Breast epithelium (tissue), 4 donors: Measurements from ENCODE around the gene SDK1. TPM values are rescaled to one million over a fixed set of nuclear protein-coding genes. Genes with fewer than 3 reads are reported as not detected.

ENCODE experiments used
- DNase-seq, 2 donors: peaks; one replicate each; pipeline ENCODE4 v3.0.0-alpha.2; 2019; ENCODE audit warnings: low spot score in 2 of 2
- H3K27ac ChIP-seq, 2 donors: fragments of 200-600 bp; sonication (generic) in 1 of 2; one replicate each; pipeline ENCODE4 v1.5.1; 2016 to 2019; ENCODE audit warnings: mild to moderate bottlenecking in 1 of 2
- H3K27me3 ChIP-seq, 2 donors: fragments of 200-600 bp; sonication (generic) in 1 of 2; one replicate each; pipeline versions ENCODE4 v1.5.1 to v1.6.0; 2017 to 2019; ENCODE audit warnings: control low read depth in 1 of 2, mild to moderate bottlenecking in 1 of 2
- H3K36me3 ChIP-seq: fragments of 200-600 bp; one replicate; pipeline ENCODE4 v1.5.1; 2019
- H3K4me1 ChIP-seq, 2 donors: fragments of 200-600 bp; sonication (generic); one replicate each; pipeline ENCODE4 v1.5.1; 2016 to 2019; ENCODE audit warnings: control low read depth in 1 of 2
- H3K4me3 ChIP-seq, 3 donors: fragments of 200-600 bp; sonication (generic); 1 replicate in 2 of 3; 2 replicates in 1 of 3; pipeline ENCODE4 v1.5.1; 2016 to 2019; ENCODE audit warnings: mild to moderate bottlenecking in 3 of 3, moderate library complexity in 2 of 3
- H3K9me3 ChIP-seq, 2 donors: fragments of 200-600 bp; sonication (generic) in 1 of 2; one replicate each; pipeline ENCODE4 v1.5.1; 2016 to 2019; ENCODE audit warnings: control low read depth in 1 of 2
- CTCF ChIP-seq, 3 donors: fragments of 450-650 bp; IDR thresholded peaks; one replicate each; pipeline ENCODE4 v1.5.1; 2016 to 2017; ENCODE audit warnings: antibody characterized with exemption in 3 of 3, mild to moderate bottlenecking in 3 of 3, moderate library complexity in 3 of 3
- POLR2A ChIP-seq: fragments of 450-650 bp; IDR thresholded peaks from one replicate; pipeline ENCODE4 v1.6.1; 2016; ENCODE audit warnings: antibody characterized with exemption, mild to moderate bottlenecking, moderate library complexity
- POLR2AphosphoS5 ChIP-seq, 3 donors: sonication (generic); formaldehyde crosslinking; IDR thresholded peaks; one replicate each; pipeline ENCODE4 v1.6.1; 2017; ENCODE audit warnings: antibody characterized with exemption in 3 of 3
- intact Hi-C: fragments of 100-400 bp; cut with DNase I; formaldehyde crosslinking; loops from one replicate; pipeline ENCODE4 v1.15.1; 2023; ENCODE audit warnings: low total_unique reads
- total RNA-seq, 3 donors: library from RNA; depleted of rRNA; stranded (reverse); fragments of >200 nt; gene quantifications; one replicate each; pipeline ENCODE4 v1.1.0, GENCODE V29; 2016

Gene SDK1
- total RNA-seq, 3 donors from 2014 or later, result 3.7 to 18.2 (median 6.6) TPM

DNA sequence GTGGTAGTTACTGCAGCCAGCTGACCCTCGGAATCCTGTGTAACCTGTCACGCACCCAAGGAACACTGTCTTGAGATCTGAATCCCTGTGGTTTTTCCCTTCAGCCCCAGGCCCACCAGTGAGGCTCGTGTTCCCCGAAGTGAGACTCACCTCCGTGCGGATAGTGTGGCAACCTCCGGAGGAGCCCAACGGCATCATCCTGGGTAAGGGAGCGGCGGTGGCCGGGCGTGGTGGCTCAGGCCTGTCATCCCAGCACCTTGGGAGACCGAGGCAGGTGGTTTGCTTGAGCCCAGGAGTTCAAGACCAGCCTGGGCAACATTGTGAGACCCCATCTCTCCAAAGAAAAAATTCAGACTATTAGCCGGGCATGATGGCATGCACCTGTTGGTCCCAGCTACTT, 831.2 kb downstream of the SDK1 start:
- H3K4me3 ChIP-seq, result no peak overlapping the region
- TF ChIP-seq POLR2A, result no peak
- no peak for TF ChIP-seq CTCF (IDR thresholded peaks at IDR 0.05)
- no peak for TF ChIP-seq POLR2AphosphoS5 (IDR thresholded peaks at IDR 0.05)
- no peaks in the 10 kb centered on the region for H3K4me1 ChIP-seq
- DNase-seq, result no peak
- H3K9me3 ChIP-seq, result no peaks in the 10 kb centered on the region
- no peaks in the 10 kb centered on the region for H3K36me3 ChIP-seq
- H3K27ac ChIP-seq, result no peak overlapping the region
- H3K27me3 ChIP-seq, result no peaks in the 10 kb centered on the region
- intact Hi-C loops, result no loop called here

- H3K27me3 ChIP-seq, result no peaks in the 10 kb centered on the region
- no peak overlapping the region for H3K4me3 ChIP-seq
- no peaks in the 10 kb centered on the region for H3K4me1 ChIP-seq
- no peak for DNase-seq
- no peak for TF ChIP-seq CTCF (IDR thresholded peaks at IDR 0.05)
- TF ChIP-seq POLR2A, result no peak
- no peak for TF ChIP-seq POLR2AphosphoS5 (IDR thresholded peaks at IDR 0.05)
- intact Hi-C loops, result no loop called here
- no peak overlapping the region for H3K27ac ChIP-seq
- no peaks in the 10 kb centered on the region for H3K36me3 ChIP-seq
- H3K9me3 ChIP-seq, result no peaks in the 10 kb centered on the region
Measured at GRCh38 chr7:4133491-4134044, 832.5 kb downstream of the SDK1 start.

DNA sequence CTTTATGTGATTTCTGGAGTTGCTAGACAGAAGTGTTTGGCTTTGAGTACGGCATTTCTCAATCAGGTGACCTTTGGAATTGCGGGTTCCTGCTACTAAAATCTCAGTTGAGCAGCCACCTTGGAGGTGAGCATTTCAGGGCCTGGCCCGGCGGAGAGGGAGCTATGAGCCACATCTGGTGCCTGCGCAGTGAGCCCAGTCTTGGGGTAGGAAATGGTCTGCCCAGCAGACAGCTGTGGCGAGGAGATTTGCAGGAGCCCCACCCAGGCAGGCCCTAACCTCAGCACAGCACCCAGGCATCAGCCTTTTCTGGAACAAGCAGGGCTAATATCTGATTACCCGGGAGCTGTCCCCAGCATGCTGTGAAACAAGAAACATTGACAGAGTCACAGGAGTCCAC, 833.2 kb downstream of the SDK1 start:
- no peaks in the 10 kb centered on the region for H3K4me1 ChIP-seq
- H3K27ac ChIP-seq, result no peak overlapping the region
- no peaks in the 10 kb centered on the region for H3K27me3 ChIP-seq
- intact Hi-C loops, result no loop called here
- H3K4me3 ChIP-seq, result no peak overlapping the region
- no peak for DNase-seq
- no peaks in the 10 kb centered on the region for H3K9me3 ChIP-seq
- TF ChIP-seq POLR2AphosphoS5 (IDR thresholded peaks at IDR 0.05) (no peak), CTCF (IDR thresholded peaks at IDR 0.05) (no peak), POLR2A (no peak)
- H3K36me3 ChIP-seq, result no peaks in the 10 kb centered on the region

- no peaks in the 10 kb centered on the region for H3K27me3 ChIP-seq
- DNase-seq, result no peak
- no peaks in the 10 kb centered on the region for H3K4me1 ChIP-seq
- H3K4me3 ChIP-seq, result no peak overlapping the region
- TF ChIP-seq POLR2A (no peak), CTCF (IDR thresholded peaks at IDR 0.05) (no peak)
- H3K9me3 ChIP-seq, result no peaks in the 10 kb centered on the region
- no peaks in the 10 kb centered on the region for H3K36me3 ChIP-seq
- H3K27ac ChIP-seq, result no peak overlapping the region
- intact Hi-C loops, result no loop called here
Measured at GRCh38 chr7:4134631-4135030, 833.6 kb downstream of the SDK1 start.

DNA sequence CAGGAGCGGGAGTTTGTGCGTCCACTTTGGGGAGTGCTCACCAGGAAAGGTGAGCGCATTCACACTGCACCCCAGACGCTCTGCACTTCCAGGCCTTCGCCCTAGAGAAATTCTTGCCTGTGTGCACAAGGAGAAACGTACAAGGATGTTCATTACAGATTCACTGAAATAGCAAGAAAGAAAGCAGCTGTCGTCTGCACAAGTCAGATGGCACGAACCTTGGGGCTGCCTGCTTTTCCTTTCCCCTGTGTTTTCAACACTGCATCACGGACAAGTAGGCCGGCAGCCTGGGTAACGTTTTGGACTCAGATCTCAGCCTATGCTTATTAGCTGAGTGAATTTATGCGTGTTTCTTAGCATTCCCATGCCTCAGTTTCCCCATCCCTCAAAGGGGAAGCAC, 834.2 kb downstream of the SDK1 start:
- Histone ChIP-seq H3K36me3 (no peaks in the 10 kb centered on the region), H3K4me1 (no peaks in the 10 kb centered on the region), H3K9me3 (no peaks in the 10 kb centered on the region), H3K27ac (no peak overlapping the region), H3K27me3 (no peaks in the 10 kb centered on the region), H3K4me3 (no peak overlapping the region)
- TF ChIP-seq POLR2AphosphoS5 (IDR thresholded peaks at IDR 0.05), result no peak
- TF ChIP-seq POLR2A, result no peak
- TF ChIP-seq CTCF (IDR thresholded peaks at IDR 0.05), result no peak
- intact Hi-C loops, result no loop called here
- no peak for DNase-seq
